HepG2 (cell line): ENCODE measurements around the gene METTL26. TPM values are rescaled to one million over a fixed set of nuclear protein-coding genes. Genes with fewer than 3 reads are reported as not detected.
A peak's percentile ranks its signal among the peaks of the same experiment; 100 is the strongest.

Experiments
- AGO1 ChIP-seq: fragments of 200-400 bp; formaldehyde crosslinking; IDR thresholded peaks from 2 replicates; pipeline ENCODE4 v1.6.1; 2017; ENCODE audit warnings: mild to moderate bottlenecking, low read depth, low read length, moderate library complexity; ENCODE audit not compliant: poor library complexity, severe bottlenecking
- HNF4A ChIP-seq: sonication (generic); formaldehyde crosslinking; IDR thresholded peaks from 2 replicates; pipeline ENCODE4 v1.4.0; 2020; ENCODE audit warnings: missing genetic modification reagents
- MIER2 ChIP-seq: IDR thresholded peaks from 2 replicates; pipeline ENCODE4 v1.6.1; 2016; ENCODE audit warnings: missing biosample characterization, missing genetic modification reagents
- ONECUT2 ChIP-seq: sonication (generic); formaldehyde crosslinking; IDR thresholded peaks from 2 replicates; pipeline ENCODE4 v1.4.0; 2020; ENCODE audit warnings: missing genetic modification reagents
- SIN3A ChIP-seq: IDR thresholded peaks from 2 replicates; pipeline ENCODE4 v1.6.1; 2011; ENCODE audit warnings: low read depth, mild to moderate bottlenecking, control low read depth, low read length, borderline replicate concordance
- SIX1 ChIP-seq: sonication (generic); formaldehyde crosslinking; IDR thresholded peaks from 2 replicates; pipeline ENCODE4 v1.4.0; 2020; ENCODE audit warnings: missing genetic modification reagents, borderline replicate concordance
- YEATS4 ChIP-seq: sonication (generic); formaldehyde crosslinking; IDR thresholded peaks from 2 replicates; pipeline ENCODE4 v1.4.0; 2020; ENCODE audit warnings: missing genetic modification reagents, borderline replicate concordance
- ZIK1 ChIP-seq: sonication (generic); formaldehyde crosslinking; IDR thresholded peaks from 2 replicates; pipeline ENCODE4 v1.5.0; 2020; ENCODE audit warnings: mild to moderate bottlenecking, low read depth, missing genetic modification reagents, borderline replicate concordance
- ZMYM3 ChIP-seq: sonication (generic); formaldehyde crosslinking; IDR thresholded peaks from 2 replicates; pipeline ENCODE4 v1.5.1; 2020; ENCODE audit warnings: mild to moderate bottlenecking, missing genetic modification reagents
- ZNF18 ChIP-seq: sonication (generic); formaldehyde crosslinking; IDR thresholded peaks from 2 replicates; pipeline ENCODE4 v1.8.0; 2022; ENCODE audit warnings: mild to moderate bottlenecking, missing genetic modification reagents; ENCODE audit not compliant: insufficient replicate concordance
- ZNF232 ChIP-seq: sonication (generic); formaldehyde crosslinking; IDR thresholded peaks from 2 replicates; pipeline ENCODE4 v1.4.0; 2020; ENCODE audit warnings: missing genetic modification reagents, borderline replicate concordance
- ZNF281 ChIP-seq: sonication (generic); formaldehyde crosslinking; IDR thresholded peaks from 2 replicates; pipeline ENCODE4 v1.4.0; 2020; ENCODE audit warnings: missing genetic modification reagents, borderline replicate concordance
- ZNF343 ChIP-seq: sonication (generic); formaldehyde crosslinking; IDR thresholded peaks from 2 replicates; pipeline ENCODE4 v1.4.0; 2020; ENCODE audit warnings: mild to moderate bottlenecking, missing genetic modification reagents
- ZNF558 ChIP-seq: sonication (generic); formaldehyde crosslinking; IDR thresholded peaks from 2 replicates; pipeline ENCODE4 v1.9.0; 2022; ENCODE audit warnings: mild to moderate bottlenecking, missing genetic modification reagents, borderline replicate concordance
- ZNF800 ChIP-seq: sonication (generic); formaldehyde crosslinking; IDR thresholded peaks from 2 replicates; pipeline ENCODE4 v1.4.0; 2020; ENCODE audit warnings: missing genetic modification reagents
- polyA plus RNA-seq, 8 experiments: library from polyadenylated mRNA; depleted of rRNA in 3 of 8; stranded (reverse) in 7 of 8; unstranded in 1 of 8; fragments of >200 nt; fragmentation: Illumina TruSeq in 4 of 8; extraction: Trizol in 4 of 8; gene quantifications; 2 replicates each; pipeline versions ENCODE4 v1.2.1 to v1.2.3, GENCODE V29; 2011 to 2016; ENCODE audit warnings: low read depth in 4 of 8, missing spikeins in 1 of 8, mixed read lengths in 1 of 8; ENCODE audit not compliant: insufficient read depth in 1 of 8
- total RNA-seq, 5 experiments: library from RNA; depleted of rRNA; stranded (reverse); fragments of >200 nt; fragmentation: Illumina TruSeq; extraction: Trizol; gene quantifications; 2 replicates each; pipeline ENCODE4 v1.2.3, GENCODE V29; 2016; ENCODE audit warnings: low read depth in 1 of 5
- TF ChIP-seq, protein P1 (sequence below): sonication (generic); formaldehyde crosslinking; IDR thresholded peaks from 2 replicates; pipeline ENCODE4; 2020; ENCODE audit warnings: missing genetic modification reagents, mild to moderate bottlenecking, borderline replicate concordance

Gene METTL26
- total and polyA plus RNA-seq, 2 of the 13 experiments (the other 11 are each of a cell fraction or from before 2014, with no cell fraction given) = 65.5 to 70.1 TPM

DNA sequence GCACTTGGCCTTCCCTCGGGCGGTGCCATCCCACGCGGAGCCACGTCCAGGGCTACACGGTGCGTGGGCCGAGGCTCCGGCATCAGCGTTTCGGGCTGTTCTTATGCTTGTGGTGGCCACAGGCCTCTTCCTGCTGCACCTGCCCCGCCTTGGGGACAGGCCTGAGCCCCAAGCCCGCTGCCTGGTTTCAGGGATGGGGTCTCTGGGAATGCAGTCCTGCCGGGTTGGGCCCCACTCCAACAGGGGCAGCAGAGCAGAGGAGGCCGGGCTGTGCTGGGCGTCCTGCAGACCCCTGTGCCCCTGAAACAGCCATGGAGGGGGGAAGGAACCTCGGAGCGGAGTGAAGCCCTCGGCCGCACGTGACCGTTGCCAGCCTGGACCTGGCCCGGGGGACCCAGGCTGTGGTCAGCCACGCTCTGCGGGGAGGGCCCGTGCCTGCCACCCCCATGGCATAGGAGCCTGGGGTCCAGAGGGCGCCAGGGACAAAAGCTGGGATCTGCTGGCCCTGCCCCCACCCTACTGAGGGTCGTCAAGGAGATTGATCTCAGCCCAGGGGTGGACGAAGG, 5.8 kb downstream of the METTL26 start (continued):
- TF ChIP-seq MIER2 (CRISPR knock-in tag) = no peak
- peak; percentile 18 for TF ChIP-seq ZNF18 (CRISPR knock-in tag)
- TF ChIP-seq, protein P1, sequence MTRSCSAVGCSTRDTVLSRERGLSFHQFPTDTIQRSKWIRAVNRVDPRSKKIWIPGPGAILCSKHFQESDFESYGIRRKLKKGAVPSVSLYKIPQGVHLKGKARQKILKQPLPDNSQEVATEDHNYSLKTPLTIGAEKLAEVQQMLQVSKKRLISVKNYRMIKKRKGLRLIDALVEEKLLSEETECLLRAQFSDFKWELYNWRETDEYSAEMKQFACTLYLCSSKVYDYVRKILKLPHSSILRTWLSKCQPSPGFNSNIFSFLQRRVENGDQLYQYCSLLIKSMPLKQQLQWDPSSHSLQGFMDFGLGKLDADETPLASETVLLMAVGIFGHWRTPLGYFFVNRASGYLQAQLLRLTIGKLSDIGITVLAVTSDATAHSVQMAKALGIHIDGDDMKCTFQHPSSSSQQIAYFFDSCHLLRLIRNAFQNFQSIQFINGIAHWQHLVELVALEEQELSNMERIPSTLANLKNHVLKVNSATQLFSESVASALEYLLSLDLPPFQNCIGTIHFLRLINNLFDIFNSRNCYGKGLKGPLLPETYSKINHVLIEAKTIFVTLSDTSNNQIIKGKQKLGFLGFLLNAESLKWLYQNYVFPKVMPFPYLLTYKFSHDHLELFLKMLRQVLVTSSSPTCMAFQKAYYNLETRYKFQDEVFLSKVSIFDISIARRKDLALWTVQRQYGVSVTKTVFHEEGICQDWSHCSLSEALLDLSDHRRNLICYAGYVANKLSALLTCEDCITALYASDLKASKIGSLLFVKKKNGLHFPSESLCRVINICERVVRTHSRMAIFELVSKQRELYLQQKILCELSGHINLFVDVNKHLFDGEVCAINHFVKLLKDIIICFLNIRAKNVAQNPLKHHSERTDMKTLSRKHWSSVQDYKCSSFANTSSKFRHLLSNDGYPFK (CRISPR knock-in tag) = peak; percentile 53; the same call in 1 of the 2 replicates
- 0 out of 2 replicates have a peak, but pooled peaks have one; percentile 79 for TF ChIP-seq ZNF558 (CRISPR knock-in tag)
- peak; percentile 0 for TF ChIP-seq AGO1
- peak; percentile 22; the same call in 1 of the 2 replicates for TF ChIP-seq ZNF800 (CRISPR knock-in tag)
- TF ChIP-seq ONECUT2 (CRISPR knock-in tag) = peak; percentile 14; the same call in 1 of the 2 replicates
- TF ChIP-seq YEATS4 (CRISPR knock-in tag) = peak; percentile 76; the same call in 1 of the 2 replicates
- peak; percentile 66 for TF ChIP-seq HNF4A
- TF ChIP-seq ZNF343 = peak; percentile 85; the same call in 1 of the 2 replicates
- TF ChIP-seq SIN3A = peak; percentile 4; the same call in 1 of the 2 replicates
- TF ChIP-seq ZNF232 (CRISPR knock-in tag) = peak; percentile 92
- TF ChIP-seq ZMYM3 (CRISPR knock-in tag) = no peak
- peak; percentile 70; the same call in 1 of the 2 replicates for TF ChIP-seq SIX1 (CRISPR knock-in tag)
- peak; percentile 11; the same call in 1 of the 2 replicates for TF ChIP-seq ZIK1 (CRISPR knock-in tag)
- peak; percentile 97 for TF ChIP-seq ZNF281
